SK-N-SH (cell line): ENCODE measurements around the gene COX7A2. TPM values are rescaled to one million over a fixed set of nuclear protein-coding genes. Genes with fewer than 3 reads are reported as not detected.
A peak's percentile ranks its signal among the peaks of the same experiment; 100 is the strongest.

Source experiments
- CTCF ChIA-PET: fragments of 300-600, 350-600 bp; formaldehyde crosslinking; extraction: SDS; loops from one replicate; lab custom pipeline; 2021; lab: Yijun Ruan, JAX
- POLR2A ChIA-PET: fragments of 350-600 bp; sonication (Branson Sonifier 250); formaldehyde crosslinking; extraction: SDS; loops from one replicate; lab custom pipeline; 2020; ENCODE audit warnings: antibody characterized with exemption, inconsistent platforms; lab: Yijun Ruan, JAX
- DNase-seq: peaks from one replicate; pipeline ENCODE4 v3.0.0; 2012
- H2AFZ ChIP-seq: fragments of 200-600 bp; sonication (generic); 2 replicates; pipeline ENCODE4 v1.8.1; 2016; ENCODE audit warnings: antibody characterized with exemption, mild to moderate bottlenecking, low read depth
- H3F3A ChIP-seq: fragments of 200-600 bp; sonication (generic); replicated peaks from 2 replicates; pipeline ENCODE3; 2016; ENCODE audit warnings: antibody characterized with exemption, mild to moderate bottlenecking; ENCODE audit not compliant: insufficient read depth
- H3K27ac ChIP-seq, 2 experiments: fragments of 200-500 bp in 1 of 2; fragments of 200-600 bp in 1 of 2; sonication (Bioruptor generic) in 1 of 2; sonication (generic), shearing (Covaris generic) in 1 of 2; 2 replicates each; pipeline versions ENCODE4 v1.5.1 to v1.6.1; 2014 to 2016; ENCODE audit warnings: low read depth in 2 of 2, inconsistent platforms in 1 of 2, low read length in 1 of 2, mild to moderate bottlenecking in 1 of 2, mixed read lengths in 1 of 2
- H3K27me3 ChIP-seq: fragments of 200-600 bp; sonication (generic), shearing (Covaris generic); 2 replicates; pipeline ENCODE4 v1.6.1; 2016; ENCODE audit warnings: mixed run types; ENCODE audit not compliant: insufficient read depth
- H3K36me3 ChIP-seq, 2 experiments: fragments of 200-500 bp in 1 of 2; fragments of 200-600 bp in 1 of 2; sonication (Bioruptor generic) in 1 of 2; sonication (generic) in 1 of 2; replicated peaks in 1 of 2; 2 replicates each; pipeline versions ENCODE3 to v1.5.1; 2014 to 2016; ENCODE audit warnings: low read length in 1 of 2, mild to moderate bottlenecking in 1 of 2; ENCODE audit not compliant: insufficient read depth in 2 of 2, control insufficient read depth in 1 of 2
- H3K4me1 ChIP-seq, 2 experiments: fragments of 200-500 bp in 1 of 2; fragments of 200-600 bp in 1 of 2; sonication (Bioruptor generic) in 1 of 2; sonication (generic), shearing (Covaris generic) in 1 of 2; 2 replicates each; pipeline versions ENCODE4 v1.5.1 to v1.6.1; 2014 to 2016; ENCODE audit warnings: low read depth in 1 of 2, low read length in 1 of 2, mixed run types in 1 of 2; ENCODE audit not compliant: insufficient read depth in 2 of 2, control insufficient read depth in 1 of 2
- H3K4me2 ChIP-seq: fragments of 200-600 bp; sonication (generic), shearing (Covaris generic); 2 replicates; pipeline ENCODE4 v1.6.1; 2017; ENCODE audit warnings: mixed run types
- H3K4me3 ChIP-seq, 2 experiments: fragments of 200-500 bp in 1 of 2; fragments of 200-600 bp in 1 of 2; sonication (Bioruptor generic) in 1 of 2; sonication (generic), shearing (Covaris generic) in 1 of 2; 2 replicates each; pipeline versions ENCODE4 v1.5.1 to v1.8.1; 2014 to 2016; ENCODE audit warnings: low read depth in 2 of 2, inconsistent platforms in 1 of 2, low read length in 1 of 2, mild to moderate bottlenecking in 1 of 2, mixed read lengths in 1 of 2, moderate library complexity in 1 of 2
- H3K79me2 ChIP-seq: fragments of 200-600 bp; sonication (generic); 2 replicates; pipeline ENCODE4 v1.8.1; 2017; ENCODE audit warnings: mild to moderate bottlenecking; ENCODE audit not compliant: insufficient read depth
- H3K9ac ChIP-seq: fragments of 200-600 bp; sonication (generic); 2 replicates; pipeline ENCODE4 v1.6.1; 2017; ENCODE audit warnings: mixed run types
- H3K9me2 ChIP-seq: fragments of 200-600 bp; sonication (generic); 2 replicates; pipeline ENCODE4 v1.6.1; 2017; ENCODE audit warnings: mixed run types
- H3K9me3 ChIP-seq: fragments of 200-600 bp; sonication (generic); 2 replicates; pipeline ENCODE4 v1.6.1; 2017; ENCODE audit warnings: mixed run types, mild to moderate bottlenecking, moderate library complexity
- H4K20me1 ChIP-seq: fragments of 200-600 bp; sonication (generic); 2 replicates; pipeline ENCODE4 v1.6.1; 2017; ENCODE audit warnings: mild to moderate bottlenecking, mixed run types; ENCODE audit not compliant: insufficient read depth
- CHD2 ChIP-seq: fragments of 150-350 bp; IDR thresholded peaks from 2 replicates; pipeline ENCODE4 v1.6.1; 2018; ENCODE audit warnings: low read length; ENCODE audit not compliant: partially characterized antibody
- CTCF ChIP-seq: fragments of 200-600 bp; sonication (generic); IDR thresholded peaks from 2 replicates; pipeline ENCODE4 v1.6.1; 2017; ENCODE audit warnings: antibody characterized with exemption, mild to moderate bottlenecking, moderate library complexity
- ELF1 ChIP-seq: IDR thresholded peaks from 2 replicates; pipeline ENCODE4 v1.4.0; 2012
- EP300 ChIP-seq, 2 experiments: IDR thresholded peaks; 2 replicates each; pipeline versions ENCODE4 v1.4.0 to v1.6.1; 2012; ENCODE audit warnings: borderline replicate concordance in 1 of 2, low read depth in 1 of 2, low read length in 1 of 2
- EZH2phosphoT487 ChIP-seq: fragments of 200-600 bp; sonication (generic); IDR thresholded peaks from 2 replicates; pipeline ENCODE4 v1.6.1; 2017; ENCODE audit warnings: low read depth, mixed run types, mild to moderate bottlenecking, antibody characterized with exemption, moderate library complexity, borderline replicate concordance
- FOSL2 ChIP-seq: IDR thresholded peaks from 2 replicates; pipeline ENCODE4 v1.4.0; 2012; ENCODE audit warnings: low read depth, mild to moderate bottlenecking, moderate library complexity, borderline replicate concordance
- FOXJ3 ChIP-seq: sonication (generic); formaldehyde crosslinking; IDR thresholded peaks from 2 replicates; pipeline ENCODE4 v1.5.1; 2020; ENCODE audit warnings: mild to moderate bottlenecking, missing genetic modification reagents
- FOXM1 ChIP-seq: IDR thresholded peaks from 2 replicates; pipeline ENCODE4 v1.4.0; 2012; ENCODE audit warnings: low read depth, mild to moderate bottlenecking
- IRF3 ChIP-seq: fragments of 150-350 bp; IDR thresholded peaks from 2 replicates; pipeline ENCODE4 v1.6.1; 2016; ENCODE audit warnings: mild to moderate bottlenecking, low read depth, low read length
- MAX ChIP-seq: IDR thresholded peaks from 2 replicates; pipeline ENCODE4 v1.4.0; 2012; ENCODE audit warnings: low read depth
- MEF2A ChIP-seq: IDR thresholded peaks from 2 replicates; pipeline ENCODE4 v1.4.0; 2012; ENCODE audit warnings: low read depth, borderline replicate concordance
- MXI1 ChIP-seq: IDR thresholded peaks from 2 replicates; pipeline ENCODE4 v1.6.1; 2012; ENCODE audit warnings: mild to moderate bottlenecking, low read depth, low read length, improper control_type of control experiment
- NFIC ChIP-seq: IDR thresholded peaks from 2 replicates; pipeline ENCODE4 v1.4.0; 2012; ENCODE audit warnings: borderline replicate concordance
- NRF1 ChIP-seq: IDR thresholded peaks from 2 replicates; pipeline ENCODE4 v1.6.1; 2012; ENCODE audit warnings: low read depth, mild to moderate bottlenecking, low read length
- PBX3 ChIP-seq: IDR thresholded peaks from 2 replicates; pipeline ENCODE4; 2012
- RAD21 ChIP-seq: IDR thresholded peaks from 2 replicates; pipeline ENCODE4 v1.6.1; 2012; ENCODE audit warnings: mild to moderate bottlenecking, low read length
- RCOR1 ChIP-seq: fragments of 150-350 bp; IDR thresholded peaks from 2 replicates; pipeline ENCODE4 v1.6.1; 2017; ENCODE audit warnings: antibody characterized with exemption, low read length
- RFX5 ChIP-seq: IDR thresholded peaks from 2 replicates; pipeline ENCODE4 v1.6.1; 2012; ENCODE audit warnings: mild to moderate bottlenecking, improper control_type of control experiment, low read length
- TAF1 ChIP-seq: IDR thresholded peaks from 2 replicates; pipeline ENCODE4 v1.6.1; 2012; ENCODE audit warnings: low read depth, mild to moderate bottlenecking, low read length, moderate library complexity, borderline replicate concordance
- TCF12 ChIP-seq: IDR thresholded peaks from 2 replicates; pipeline ENCODE4 v1.4.0; 2012
- TEAD4 ChIP-seq: IDR thresholded peaks from 2 replicates; pipeline ENCODE4 v1.4.0; 2012; ENCODE audit warnings: mild to moderate bottlenecking, borderline replicate concordance; ENCODE audit not compliant: insufficient read depth
- USF1 ChIP-seq: IDR thresholded peaks from 2 replicates; pipeline ENCODE4 v1.4.0; 2012; ENCODE audit warnings: low read depth, borderline replicate concordance
- USF2 ChIP-seq: fragments of 150-350 bp; IDR thresholded peaks from 2 replicates; pipeline ENCODE4 v1.6.1; 2017; ENCODE audit warnings: antibody characterized with exemption, low read length, low read depth, borderline replicate concordance
- ZBTB33 ChIP-seq: IDR thresholded peaks from 2 replicates; pipeline ENCODE4 v1.4.0; 2012; ENCODE audit warnings: low read depth, borderline replicate concordance
- WGBS: methylation state at CpG from one replicate; pipeline ENCODE4 v1.1.6; 2017; ENCODE audit warnings: low lambda C conversion rate; 5-methylcytosine and 5-hydroxymethylcytosine counted together
- polyA plus RNA-seq, 3 experiments: library from polyadenylated mRNA; depleted of rRNA; stranded (reverse); fragments of >200 nt; gene quantifications; 2 replicates each; pipeline ENCODE4 v1.2.3, GENCODE V29; 2012

COX7A2 gene
- polyA plus RNA-seq (2012; rRNA removed) = 431 and 600 TPM in 2 replicates
- 554 and 614 TPM in 2 replicates for polyA plus RNA-seq (2012; cell fraction: cytosol; rRNA removed)
- polyA plus RNA-seq (2012; cell fraction: nucleus; rRNA removed) = 123 and 150 TPM in 2 replicates

GRCh38 chr6:75243333-75244062 lies at the start of gene COX7A2:
Gene COX7A2 (minus strand): TSS chr6:75243801. CDS start chr6:75243734, 67 bp downstream.
- under 1% methylated on average over 31 of the region's 36 CpGs for WGBS
- POLR2A ChIA-PET = interaction anchor here (1.0 to 1.3 kb wide), 2 partner anchors 358 to 360 kb away, joined by 3 to 7 read pairs; partner anchors contain the start of gene SENP6
- TF ChIP-seq USF2 (no peak), CTCF (no peak), ZBTB33 (peak; percentile 86), RCOR1 (0 out of 2 replicates have a peak, but pooled peaks have one; percentile 28), RFX5 (peak; percentile 52; the same call in 1 of the 2 replicates), FOXM1 (no peak), TEAD4 (no peak), NRF1 (no peak), MEF2A (no peak), EP300 (IDR thresholded peaks at IDR 0.05; ENCODE audit: borderline replicate concordance in 1 of 2, low read depth in 1 of 2, low read length in 1 of 2) (peak in 1 of 2 experiments; percentile 16; a peak in 1 of 4 replicates), TAF1 (peak; percentile 95), PBX3 (no peak), EZH2phosphoT487 (no peak), MAX (peak; percentile 95), CHD2 (peak; percentile 95), NFIC (no peak), IRF3 (no peak), RAD21 (no peak; the same call in 1 of the 2 replicates), ELF1 (peak; percentile 72), MXI1 (peak; percentile 81; the same call in 1 of the 2 replicates), FOSL2 (no peak; the same call in 1 of the 2 replicates), USF1 (peak; percentile 77), FOXJ3 (CRISPR knock-in tag) (no peak), TCF12 (peak; percentile 41; the same call in 1 of the 2 replicates)

More at GRCh38 chr6:75243333-75244062, at the start of gene COX7A2:
- Histone ChIP-seq H3K9me3 (no peaks in the 10 kb centered on the region), H3F3A (peaks cover 5% of the 10 kb centered on the region), H3K27ac (peak within 1 kb of the TSS; percentile 93 to 95), H4K20me1 (peaks cover 17% of the 10 kb centered on the region), H3K9me2 (no peaks in the 10 kb centered on the region), H3K4me3 (peak within 1 kb of the TSS; percentile 97 to 100), H3K9ac (peak within 1 kb of the TSS; percentile 92), H3K4me2 (peak within 1 kb of the TSS; percentile 83), H3K4me1 (peaks cover 0 to 7% of the 10 kb centered on the region in 2 experiments; a peak in 2 of 4 replicates), H3K27me3 (no peaks in the 10 kb centered on the region), H2AFZ (peak within 1 kb of the TSS; percentile 97), H3K79me2 (peaks cover 47% of the 10 kb centered on the region), H3K36me3 (peaks cover 23 to 31% of the 10 kb centered on the region in 2 experiments)
- CTCF ChIA-PET = interaction anchor here (0.6 to 1.5 kb wide), 8 partner anchors 15 to 284 kb away, joined by 3 to 8 read pairs (median 3); no protein-coding TSS in a partner anchor
- DNase-seq = peak; percentile 76
